NK-92 treated with Interleukin-12 subunit alpha and Interleukin-12 subunit beta, amount 100 ng/mL, for 24 hours (cell line): ENCODE measurements around the gene IFITM5.
"Not testable (repeated sequence)": the region's sequence is repeated elsewhere in the genome, so short reads cannot be mapped to it uniquely, and the experiment has no call there.

Experiments used
- DNase-seq: peaks from one replicate; lab custom pipeline; 2025; lab: John Stamatoyannopoulos, UW

The IFITM5 gene

GRCh38 chr11:312092-312816, 12.9 kb upstream of the IFITM5 start:
- DNase-seq, result no peak

- DNase-seq, result not testable (repeated sequence)
Measured at GRCh38 chr11:311013-311748, 11.9 kb upstream of the IFITM5 start.

- DNase-seq, result not testable (repeated sequence)
Measured at GRCh38 chr11:309979-310572, 10.8 kb upstream of the IFITM5 start.

- DNase-seq, result not testable (repeated sequence)
Measured at GRCh38 chr11:308740-309665, 9.7 kb upstream of the IFITM5 start.

GRCh38 chr11:307766-308708, 8.7 kb upstream of the IFITM5 start, which contains the start of gene IFITM2:
Gene IFITM2, plus strand, starts transcription at chr11:307816. Its CDS starts 377 bp downstream, at chr11:308193.
- DNase-seq, result peak; percentile 16

GRCh38 chr11:306645-307371, 7.5 kb upstream of the IFITM5 start:
- no peak for DNase-seq

- DNase-seq, result no peak
Measured at GRCh38 chr11:305844-306211, 6.5 kb upstream of the IFITM5 start.

- no peak for DNase-seq
Measured at GRCh38 chr11:304915-305843, 5.9 kb upstream of the IFITM5 start.

- DNase-seq, result no peak
Measured at GRCh38 chr11:304061-304506, 4.8 kb upstream of the IFITM5 start.

- no peak for DNase-seq
Measured at GRCh38 chr11:303363-303762, 4.0 kb upstream of the IFITM5 start.

GRCh38 chr11:299951-300735, 817 bp upstream of the IFITM5 start:
- DNase-seq, result no peak

GRCh38 chr11:298406-299065, 790 bp downstream of the IFITM5 start:
- DNase-seq, result no peak

GRCh38 chr11:297586-298405, 1.5 kb downstream of the IFITM5 start:
- no peak for DNase-seq

GRCh38 chr11:297051-297585, 2.2 kb downstream of the IFITM5 start:
- no peak for DNase-seq

GRCh38 chr11:296171-297050, 2.9 kb downstream of the IFITM5 start:
- DNase-seq, result no peak
